ENCODE results near the gene SYTL4.
"Not testable (repeated sequence)": the region's sequence is repeated elsewhere in the genome, so short reads cannot be mapped to it uniquely, and the experiment has no call there.

SYTL4 gene

GRCh38 chrX:100731441-100732281 lies at the start of gene SYTL4:
TSS of gene SYTL4 (minus strand) at chrX:100732121. CDS start at chrX:100702037, 30,084 bp downstream.
- no peak for DNase-seq (ENCODE audit: low spot score)

DNA sequence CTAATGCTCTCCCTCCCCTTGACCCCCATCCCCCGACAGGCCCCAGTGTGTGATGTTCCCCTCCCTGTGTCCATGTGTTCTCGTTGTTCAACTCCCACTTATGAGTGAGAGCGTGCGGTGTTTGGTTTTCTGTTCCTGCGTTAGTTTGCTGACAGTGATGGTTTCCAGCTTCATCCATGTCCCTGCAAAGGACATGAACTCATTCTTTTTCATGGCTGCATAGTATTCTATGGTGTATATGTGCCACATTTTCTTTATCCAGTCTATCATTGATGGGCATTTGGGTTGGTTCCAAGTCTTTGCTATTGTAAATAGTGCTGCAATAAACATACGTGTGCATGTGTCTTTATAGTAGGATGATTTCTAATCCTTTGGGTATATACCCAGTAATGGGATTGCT lies 37.5 kb upstream of the SYTL4 start:
- not testable (repeated sequence) for DNase-seq (ENCODE audit: low spot score)

DNA sequence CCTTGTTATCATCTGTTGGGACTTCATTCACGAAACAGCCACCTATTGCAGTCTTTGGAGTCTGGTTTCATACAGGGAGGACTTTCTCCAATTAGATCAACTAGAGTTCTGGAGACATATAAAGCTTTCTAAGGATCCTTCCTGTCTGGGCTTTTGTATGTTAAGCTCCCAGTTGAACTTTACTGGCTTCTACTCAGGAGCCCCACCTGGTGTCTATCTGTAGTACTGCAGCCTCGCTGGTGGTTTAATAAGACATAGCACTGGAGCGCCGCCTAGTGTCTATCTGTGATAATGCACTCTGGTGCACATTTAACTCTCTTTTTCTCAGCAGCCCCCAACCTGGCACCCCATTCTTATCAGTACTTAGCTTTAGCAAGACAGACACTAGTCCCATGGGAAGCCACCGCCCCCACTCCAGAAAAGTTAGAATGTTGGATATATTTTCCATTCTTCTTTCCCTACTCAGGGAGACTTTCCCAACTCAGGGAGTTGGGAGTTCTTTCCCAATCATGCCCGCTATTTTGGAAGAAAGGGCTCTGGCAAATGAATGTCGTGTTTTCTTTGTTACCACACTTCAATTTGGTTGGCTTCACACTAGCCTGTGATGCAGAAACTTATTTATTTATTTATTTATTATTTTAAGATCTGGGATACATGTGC lies 36.9 kb upstream of the SYTL4 start:
- peak; percentile 79 for DNase-seq (ENCODE audit: low spot score)

DNA sequence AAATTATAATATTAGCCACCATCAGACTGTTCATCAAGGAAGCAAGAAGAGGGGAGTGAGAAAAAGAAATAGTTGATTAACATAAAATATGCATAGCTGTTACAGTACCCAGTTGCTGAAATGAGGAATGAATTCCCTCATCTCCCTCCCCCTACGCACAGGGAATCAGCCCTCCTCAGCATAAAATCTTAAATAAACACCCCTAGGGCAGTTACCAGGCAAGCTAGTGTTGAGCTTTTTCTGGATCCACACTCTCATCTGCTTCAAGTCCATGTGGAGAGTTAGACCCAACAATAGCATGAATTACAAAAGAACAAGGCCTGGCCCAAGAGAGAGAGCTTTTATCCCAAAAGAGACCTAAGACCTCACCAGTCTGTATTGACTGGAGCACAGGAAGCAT lies 19.0 kb upstream of the SYTL4 start:
- no peak for DNase-seq (ENCODE audit: low spot score)

DNA sequence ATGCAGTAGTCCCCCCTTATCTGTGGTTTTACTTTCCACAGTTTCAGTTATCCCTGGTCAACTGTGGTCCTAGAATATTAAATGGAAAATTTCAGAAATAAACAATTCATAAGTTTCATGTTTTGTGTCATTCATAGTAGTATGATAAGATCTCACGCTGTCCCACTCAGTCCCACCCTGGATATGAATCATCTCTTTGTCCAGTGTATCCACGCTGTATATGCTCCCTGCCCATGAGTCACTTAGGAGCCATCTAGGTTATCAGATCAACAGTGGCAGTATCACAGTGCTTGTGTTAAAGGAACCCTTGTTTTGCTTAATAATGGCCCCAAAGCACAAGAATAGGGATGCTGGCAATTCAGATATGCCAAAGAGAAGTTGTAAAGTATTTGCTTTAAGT lies 16.2 kb upstream of the SYTL4 start:
- no peak for DNase-seq (ENCODE audit: low spot score)

DNA sequence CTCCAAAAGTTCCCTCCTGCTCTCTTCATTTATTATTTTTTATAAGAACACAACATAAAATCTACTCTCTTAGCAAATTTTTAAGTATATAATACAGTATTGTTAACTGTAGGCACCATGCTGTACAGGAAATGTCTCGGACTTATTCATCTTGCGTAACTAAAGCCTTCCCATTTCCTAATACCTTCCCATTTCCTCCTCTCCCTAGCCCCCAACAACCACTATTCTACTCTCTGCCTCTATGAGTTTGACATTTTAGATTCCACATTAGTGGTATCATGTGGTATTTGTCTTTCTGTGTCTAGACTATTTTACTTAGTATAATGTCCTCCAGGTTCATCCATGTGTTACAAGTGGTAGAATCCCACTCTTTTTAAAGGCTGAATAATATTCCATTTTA lies 15.8 kb upstream of the SYTL4 start:
- no peak for DNase-seq (ENCODE audit: low spot score)

- DNase-seq (ENCODE audit: low spot score): no peak
Measured at GRCh38 chrX:100747090-100747489, 15.2 kb upstream of the SYTL4 start.

DNA sequence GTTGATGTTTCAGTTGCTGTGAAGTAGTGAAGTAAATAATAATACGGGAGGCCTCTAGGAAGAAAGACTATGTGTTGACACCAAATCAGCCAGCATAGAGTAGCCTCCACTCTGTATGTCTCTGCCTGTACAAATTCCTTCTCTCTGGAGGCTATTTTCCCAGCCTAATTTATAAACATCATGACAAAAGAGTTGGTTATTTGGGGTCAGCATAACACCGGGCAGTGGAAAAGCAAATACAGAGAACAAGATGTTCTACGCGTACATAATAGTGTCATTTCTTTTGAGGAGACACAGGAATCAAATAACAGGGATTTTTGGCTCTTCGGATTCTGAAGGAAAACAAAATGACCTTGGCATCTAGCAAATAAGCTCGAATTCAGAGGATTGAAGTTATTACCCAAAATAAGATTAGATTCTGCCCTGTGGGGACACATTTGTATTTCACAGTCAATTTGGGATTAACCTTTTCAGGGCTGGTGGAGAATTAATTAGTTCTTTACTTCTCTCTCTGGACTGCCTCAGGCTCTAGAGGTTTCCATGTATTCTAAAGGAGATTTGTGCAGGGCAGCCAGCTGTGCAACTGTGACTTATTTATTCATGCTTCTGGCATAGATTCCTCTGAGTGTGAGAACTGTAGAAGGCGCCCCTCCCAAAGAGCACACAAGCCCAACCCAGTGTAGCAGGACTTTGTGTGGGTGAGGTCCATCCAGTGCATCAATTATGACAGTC lies 14.1 kb upstream of the SYTL4 start:
- no peak for DNase-seq (ENCODE audit: low spot score)

GRCh38 chrX:100745205-100745604 lies 13.3 kb upstream of the SYTL4 start:
- DNase-seq (ENCODE audit: low spot score): no peak

- no peak for DNase-seq (ENCODE audit: low spot score)
Measured at GRCh38 chrX:100743009-100743607, 11.2 kb upstream of the SYTL4 start.

- DNase-seq (ENCODE audit: low spot score): not testable (repeated sequence)
Measured at GRCh38 chrX:100724006-100724405, 7.9 kb downstream of the SYTL4 start.

GRCh38 chrX:100721328-100721727 lies 10.6 kb downstream of the SYTL4 start:
- DNase-seq (ENCODE audit: low spot score): no peak

GRCh38 chrX:100720301-100720700 lies 11.6 kb downstream of the SYTL4 start:
- no peak for DNase-seq (ENCODE audit: low spot score)

DNA sequence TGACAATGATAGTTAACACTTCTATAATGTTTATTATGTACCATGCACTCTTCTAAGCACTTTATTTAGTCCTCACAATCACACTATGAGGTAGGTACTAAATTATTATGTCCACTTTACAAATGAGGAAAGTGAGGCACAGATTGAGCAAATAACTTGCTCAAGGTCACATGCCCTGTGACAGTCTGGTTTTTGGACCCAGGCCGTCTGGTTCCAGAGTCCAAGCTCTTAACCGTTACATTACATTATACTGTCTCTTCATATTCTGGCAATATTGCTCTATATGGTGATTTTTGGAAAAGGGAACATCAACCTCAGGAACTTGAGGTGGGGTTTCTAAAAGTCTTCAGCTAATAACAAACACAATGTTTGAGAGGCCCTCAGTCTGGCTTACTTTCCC lies 12.8 kb downstream of the SYTL4 start:
- no peak for DNase-seq (ENCODE audit: low spot score)

DNA sequence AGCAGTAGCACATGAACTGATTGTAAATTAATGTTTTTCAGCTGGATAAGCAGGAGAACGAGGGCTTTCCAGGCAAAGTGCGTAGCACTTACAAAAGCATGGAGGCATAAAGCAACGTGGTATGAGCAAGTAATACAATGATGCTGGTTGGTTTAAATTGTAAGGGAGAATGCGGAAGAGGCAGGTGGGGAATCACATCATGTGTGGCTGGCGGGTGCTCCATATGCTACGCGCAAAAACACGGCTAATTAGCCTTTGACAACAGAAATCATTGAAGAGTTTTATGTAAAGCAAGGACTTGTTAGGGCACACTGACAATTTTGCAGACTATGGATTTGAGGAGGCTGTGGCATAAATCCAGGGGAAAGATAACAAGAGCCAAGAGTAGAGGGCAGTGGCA lies 14.6 kb downstream of the SYTL4 start:
- no peak for DNase-seq (ENCODE audit: low spot score)

DNA sequence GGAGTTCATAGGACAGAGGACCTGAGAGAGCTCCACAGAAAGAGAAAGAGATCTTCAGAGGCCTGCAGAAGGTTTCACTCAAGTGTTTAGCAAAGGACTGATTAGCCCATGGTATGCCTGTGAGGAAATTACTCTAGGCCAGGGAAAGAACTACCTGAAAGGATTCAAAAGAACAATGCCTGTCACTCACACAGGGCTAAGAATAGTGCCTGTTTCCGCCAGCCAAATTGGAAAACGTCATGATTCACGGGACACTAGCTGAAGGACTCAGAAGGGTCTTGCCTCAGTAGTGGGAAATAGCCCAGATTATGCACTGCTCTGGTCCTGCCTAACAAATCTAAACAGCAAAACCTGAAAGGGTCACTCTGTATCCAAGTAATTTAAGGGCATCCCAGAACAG lies 21.1 kb downstream of the SYTL4 start:
- no peak for DNase-seq (ENCODE audit: low spot score)

GRCh38 chrX:100704581-100705203 lies 27.2 kb downstream of the SYTL4 start:
- DNase-seq (ENCODE audit: low spot score): no peak

DNA sequence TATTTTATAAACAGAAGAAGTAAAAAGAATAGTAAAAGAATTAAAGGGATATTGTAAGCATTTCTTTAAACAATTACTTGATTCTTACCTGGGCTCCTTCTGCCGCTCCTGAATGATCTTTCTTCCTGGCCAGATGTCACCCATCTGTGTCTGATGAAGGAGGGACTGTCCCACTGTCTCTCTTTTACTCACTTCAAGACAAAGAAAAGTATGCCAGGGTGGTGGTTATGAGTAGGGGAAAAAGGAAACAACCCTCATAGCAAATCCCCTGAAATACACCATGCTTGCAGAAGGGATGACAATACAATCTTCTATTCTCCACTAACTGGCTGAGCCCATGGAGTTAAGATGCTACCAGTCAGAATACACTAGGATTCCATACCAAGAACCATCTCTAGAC lies 31.1 kb downstream of the SYTL4 start:
- no peak for DNase-seq (ENCODE audit: low spot score)

- DNase-seq (ENCODE audit: low spot score): no peak
Measured at GRCh38 chrX:100698551-100698950, 33.4 kb downstream of the SYTL4 start.

DNA sequence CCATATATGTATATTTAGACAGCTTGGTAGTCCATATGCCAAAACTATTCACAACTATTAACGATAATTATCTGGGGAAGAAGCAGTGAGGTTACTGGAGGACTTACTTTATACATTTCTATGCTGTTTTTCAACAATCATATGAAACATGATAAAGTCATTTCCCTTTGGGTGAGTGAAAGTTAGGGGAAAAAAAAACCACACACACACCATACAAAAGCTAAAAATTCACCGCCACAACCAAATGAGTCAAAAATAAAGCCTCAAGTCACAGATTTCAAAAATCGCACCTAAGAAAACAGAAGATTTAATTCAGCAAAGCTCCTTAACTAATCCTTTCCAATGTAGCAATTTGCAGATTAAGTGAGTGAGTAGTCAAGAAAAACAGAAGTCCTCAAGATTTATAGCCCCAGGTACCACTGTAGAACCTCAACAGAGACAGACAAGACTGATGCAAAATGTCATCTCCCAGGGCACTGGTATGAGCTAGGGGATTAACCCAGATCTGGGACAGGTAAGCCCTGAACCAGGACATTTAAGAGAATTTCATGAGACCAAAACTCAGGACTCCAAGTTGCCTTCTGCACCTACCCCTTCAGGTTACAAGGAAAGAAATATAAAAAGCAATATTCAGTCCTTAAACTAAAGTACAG lies 35.1 kb downstream of the SYTL4 start:
- DNase-seq (ENCODE audit: low spot score): no peak

DNA sequence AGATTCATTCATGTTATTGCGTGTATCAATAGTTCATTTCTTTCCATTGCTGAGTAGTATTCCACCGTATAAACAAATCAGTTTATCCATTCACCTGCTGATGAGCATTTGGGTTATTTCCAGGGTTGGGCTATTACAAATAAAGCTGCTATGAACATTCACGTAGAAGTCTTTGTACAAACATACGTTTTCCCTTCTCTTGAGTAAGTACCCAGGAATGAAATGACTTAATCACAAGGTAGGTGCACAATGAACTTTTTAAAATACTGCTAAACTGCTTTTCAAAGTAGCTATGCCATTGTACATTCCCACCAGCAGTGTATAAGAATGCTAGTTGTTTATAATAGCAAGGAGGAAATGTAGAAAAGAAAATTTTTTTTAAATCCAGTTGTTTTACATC lies 35.9 kb downstream of the SYTL4 start:
- DNase-seq (ENCODE audit: low spot score): no peak

DNA sequence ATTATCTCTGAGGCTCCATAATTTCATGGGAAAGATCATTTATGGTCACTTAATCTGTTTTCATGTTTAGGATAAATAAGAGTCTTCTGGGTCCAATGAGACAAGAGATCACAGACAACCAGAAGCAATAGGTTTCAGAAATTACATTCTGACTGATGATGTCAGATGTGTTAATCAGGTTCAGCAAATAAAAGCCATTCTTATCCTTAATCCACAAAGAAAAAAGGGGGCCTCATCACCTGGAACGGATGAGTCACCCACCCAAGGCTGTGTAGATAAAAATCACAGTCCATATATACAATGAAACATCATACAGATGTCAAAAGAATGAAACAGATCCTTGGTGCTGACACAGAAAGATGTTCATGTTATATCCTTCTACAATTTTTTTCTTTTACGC lies 36.6 kb downstream of the SYTL4 start:
- no peak for DNase-seq (ENCODE audit: low spot score)

Data from CD4-positive, alpha-beta T cell treated with Interleukin-15 for 4 hours (primary cell).